GM18868 (cell line): Measurements from ENCODE around the gene HOXC5.

ENCODE experiments used
- ATAC-seq: cut with Tn5 transposase; IDR thresholded peaks from one replicate; pipeline ENCODE4 v1.9.1; 2021; ENCODE audit warnings: mild to moderate bottlenecking, moderate library complexity; ENCODE audit not compliant: unreplicated experiment

HOXC5 gene

GRCh38 chr12:54006559-54007220, 26.2 kb upstream of the HOXC5 start:
- no peak for ATAC-seq

GRCh38 chr12:54007538-54008259, 25.2 kb upstream of the HOXC5 start:
- no peak for ATAC-seq

GRCh38 chr12:54008260-54008552, 24.6 kb upstream of the HOXC5 start:
- ATAC-seq = no peak

- ATAC-seq = no peak
Observed at GRCh38 chr12:54009171-54010052, 23.4 kb upstream of the HOXC5 start.

GRCh38 chr12:54010053-54010971, 22.5 kb upstream of the HOXC5 start:
- ATAC-seq = no peak

GRCh38 chr12:54010972-54011664, 21.7 kb upstream of the HOXC5 start:
- no peak for ATAC-seq

- ATAC-seq = no peak
Observed at GRCh38 chr12:54011665-54012532, 21.0 kb upstream of the HOXC5 start.

GRCh38 chr12:54012631-54013409, 20.0 kb upstream of the HOXC5 start:
- no peak for ATAC-seq

GRCh38 chr12:54014377-54015017, 18.4 kb upstream of the HOXC5 start:
- no peak for ATAC-seq

- ATAC-seq = no peak
Observed at GRCh38 chr12:54015018-54015931, 17.6 kb upstream of the HOXC5 start.

- no peak for ATAC-seq
Observed at GRCh38 chr12:54016051-54016450, 16.8 kb upstream of the HOXC5 start.

- no peak for ATAC-seq
Observed at GRCh38 chr12:54016478-54016964, 16.3 kb upstream of the HOXC5 start.

GRCh38 chr12:54017027-54017788, 15.6 kb upstream of the HOXC5 start:
- peak; percentile 26 for ATAC-seq

GRCh38 chr12:54017878-54018467, 14.9 kb upstream of the HOXC5 start:
- peak; percentile 79 for ATAC-seq

GRCh38 chr12:54018468-54018984, 14.3 kb upstream of the HOXC5 start:
- ATAC-seq = no peak
